ENCODE measurements around the gene RBM12. TPM values are rescaled to one million over a fixed set of nuclear protein-coding genes. Genes with fewer than 3 reads are reported as not detected.

RBM12 gene
- polyA plus RNA-seq, 1 donor (not counting 4 experiments of a cell fraction or from before 2014, with no cell fraction given) = 98.9 TPM

DNA sequence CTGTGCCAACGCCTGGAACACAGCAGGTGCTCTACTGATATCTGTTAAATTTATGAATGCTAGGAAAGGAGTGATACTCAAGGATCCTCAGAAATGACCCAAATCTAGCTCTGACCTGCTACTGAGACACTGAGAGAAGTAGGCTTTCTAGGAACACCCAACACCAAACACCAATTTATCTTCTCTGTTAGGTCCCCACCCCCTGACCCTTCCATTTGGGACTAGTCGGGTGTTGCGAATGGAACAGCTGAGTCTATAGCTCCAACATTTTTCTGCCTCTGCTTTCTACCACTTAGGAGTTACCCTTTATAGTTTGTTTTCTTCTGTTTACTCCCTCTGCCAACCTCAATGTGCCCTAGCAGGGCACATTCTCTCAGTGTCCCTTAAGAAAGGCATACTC is 24.0 kb downstream of the RBM12 start:
- H3K36me3 ChIP-seq (ENCODE audit: control insufficient read depth in 2 of 2, extremely low read depth in 1 of 2, insufficient read depth in 2 of 2, low read length in 2 of 2) = peaks cover 5 to 6% of the 10 kb centered on the region in 2 experiments
- H3K27ac ChIP-seq (ENCODE audit: control insufficient read depth, insufficient read depth, low read length) = no peak overlapping the region
- TF ChIP-seq EZH2 (IDR thresholded peaks at IDR 0.05; ENCODE audit: low read length) = no peak
- TF ChIP-seq, protein P1, sequence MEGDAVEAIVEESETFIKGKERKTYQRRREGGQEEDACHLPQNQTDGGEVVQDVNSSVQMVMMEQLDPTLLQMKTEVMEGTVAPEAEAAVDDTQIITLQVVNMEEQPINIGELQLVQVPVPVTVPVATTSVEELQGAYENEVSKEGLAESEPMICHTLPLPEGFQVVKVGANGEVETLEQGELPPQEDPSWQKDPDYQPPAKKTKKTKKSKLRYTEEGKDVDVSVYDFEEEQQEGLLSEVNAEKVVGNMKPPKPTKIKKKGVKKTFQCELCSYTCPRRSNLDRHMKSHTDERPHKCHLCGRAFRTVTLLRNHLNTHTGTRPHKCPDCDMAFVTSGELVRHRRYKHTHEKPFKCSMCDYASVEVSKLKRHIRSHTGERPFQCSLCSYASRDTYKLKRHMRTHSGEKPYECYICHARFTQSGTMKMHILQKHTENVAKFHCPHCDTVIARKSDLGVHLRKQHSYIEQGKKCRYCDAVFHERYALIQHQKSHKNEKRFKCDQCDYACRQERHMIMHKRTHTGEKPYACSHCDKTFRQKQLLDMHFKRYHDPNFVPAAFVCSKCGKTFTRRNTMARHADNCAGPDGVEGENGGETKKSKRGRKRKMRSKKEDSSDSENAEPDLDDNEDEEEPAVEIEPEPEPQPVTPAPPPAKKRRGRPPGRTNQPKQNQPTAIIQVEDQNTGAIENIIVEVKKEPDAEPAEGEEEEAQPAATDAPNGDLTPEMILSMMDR (optimal IDR thresholded peaks at IDR 0.05 in 1 of 3, IDR thresholded peaks at IDR 0.05 in 1 of 3, conservative IDR thresholded peaks at IDR 0.05 in 1 of 3; ENCODE audit: extremely low read depth in 1 of 3, insufficient read depth in 2 of 3, low read length in 3 of 3) = no peak
- peaks cover 5% of the 10 kb centered on the region for H3K9me1 ChIP-seq (ENCODE audit: control insufficient read depth, extremely low read depth, insufficient read depth, low read length)
- peaks cover 77% of the 10 kb centered on the region for H3K79me2 ChIP-seq (ENCODE audit: control insufficient read depth, insufficient read depth, low read length)
- H3K9ac ChIP-seq (ENCODE audit: control insufficient read depth, extremely low read depth, insufficient read depth, low read length) = no peak overlapping the region
- no peak overlapping the region for H2AFZ ChIP-seq (ENCODE audit: control insufficient read depth, low read length)
- no peaks in the 10 kb centered on the region for H3K27me3 ChIP-seq (ENCODE audit: control insufficient read depth, extremely low read depth, insufficient read depth, low read length)
- H3K4me2 ChIP-seq (ENCODE audit: control insufficient read depth, extremely low read depth, insufficient read depth, low read depth, low read length) = no peak overlapping the region
- H3K4me1 ChIP-seq (ENCODE audit: control insufficient read depth, extremely low read depth, insufficient read depth, low read length) = peaks cover 8% of the 10 kb centered on the region
- H3K4me3 ChIP-seq (ENCODE audit: control insufficient read depth in 2 of 3, extremely low read depth in 1 of 3, insufficient read depth in 2 of 3, low read depth in 1 of 3, low read length in 3 of 3) = no peak overlapping the region
- H3K9me3 ChIP-seq (ENCODE audit: control insufficient read depth, low read depth, low read length) = no peaks in the 10 kb centered on the region
- dilution Hi-C loops (cut with MboI; ENCODE audit: extremely low pct_ligation_motif_present, low sequenced_read_pairs) = no loop called here
- peaks cover 13% of the 10 kb centered on the region for H4K20me1 ChIP-seq (ENCODE audit: control insufficient read depth, extremely low read depth, insufficient read depth, low read length)
- DNase-seq (ENCODE audit: low read depth, low spot score) = no peak
- no peak for FAIRE-seq

DNA sequence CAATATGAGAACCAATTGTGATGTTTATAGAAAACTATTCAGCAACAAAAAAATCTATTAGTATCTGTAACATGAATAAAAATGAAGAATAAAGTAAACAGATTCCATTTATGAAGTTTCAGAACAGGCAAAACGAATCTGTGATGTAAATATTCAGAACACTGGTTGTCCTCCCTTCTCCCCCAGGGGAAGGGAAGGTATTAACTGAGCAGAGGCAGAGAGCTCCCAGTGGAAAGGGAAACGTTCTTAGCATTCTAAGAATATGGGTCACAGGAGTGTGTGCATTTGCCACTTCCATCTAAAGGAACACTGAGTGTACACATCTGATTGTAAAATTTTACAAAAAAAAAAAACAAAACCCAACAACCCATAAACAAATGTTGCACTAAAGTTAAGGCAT is 25.9 kb downstream of the RBM12 start:
- no peak overlapping the region for H2AFZ ChIP-seq (ENCODE audit: control insufficient read depth, low read length)
- H3K27ac ChIP-seq (ENCODE audit: control insufficient read depth, insufficient read depth, low read length) = no peak overlapping the region
- H3K36me3 ChIP-seq (ENCODE audit: control insufficient read depth in 2 of 2, extremely low read depth in 1 of 2, insufficient read depth in 2 of 2, low read length in 2 of 2) = peaks cover 0 to 6% of the 10 kb centered on the region in 2 experiments
- DNase-seq (ENCODE audit: low read depth, low spot score) = no peak
- FAIRE-seq = no peak
- no peaks in the 10 kb centered on the region for H3K9me1 ChIP-seq (ENCODE audit: control insufficient read depth, extremely low read depth, insufficient read depth, low read length)
- H3K4me1 ChIP-seq (ENCODE audit: control insufficient read depth, extremely low read depth, insufficient read depth, low read length) = no peaks in the 10 kb centered on the region
- no peaks in the 10 kb centered on the region for H3K9me3 ChIP-seq (ENCODE audit: control insufficient read depth, low read depth, low read length)
- no peak overlapping the region for H3K4me3 ChIP-seq (ENCODE audit: control insufficient read depth in 2 of 3, extremely low read depth in 1 of 3, insufficient read depth in 2 of 3, low read depth in 1 of 3, low read length in 3 of 3)
- dilution Hi-C loops (cut with MboI; ENCODE audit: extremely low pct_ligation_motif_present, low sequenced_read_pairs) = no loop called here
- peaks cover 62% of the 10 kb centered on the region for H3K79me2 ChIP-seq (ENCODE audit: control insufficient read depth, insufficient read depth, low read length)
- H3K9ac ChIP-seq (ENCODE audit: control insufficient read depth, extremely low read depth, insufficient read depth, low read length) = no peak overlapping the region
- no peak for TF ChIP-seq EZH2 (IDR thresholded peaks at IDR 0.05; ENCODE audit: low read length)
- TF ChIP-seq, protein P1 (optimal IDR thresholded peaks at IDR 0.05 in 1 of 3, IDR thresholded peaks at IDR 0.05 in 1 of 3, conservative IDR thresholded peaks at IDR 0.05 in 1 of 3; ENCODE audit: extremely low read depth in 1 of 3, insufficient read depth in 2 of 3, low read length in 3 of 3) = no peak
- peaks cover 9% of the 10 kb centered on the region for H4K20me1 ChIP-seq (ENCODE audit: control insufficient read depth, extremely low read depth, insufficient read depth, low read length)
- no peak overlapping the region for H3K4me2 ChIP-seq (ENCODE audit: control insufficient read depth, extremely low read depth, insufficient read depth, low read depth, low read length)
- no peaks in the 10 kb centered on the region for H3K27me3 ChIP-seq (ENCODE audit: control insufficient read depth, extremely low read depth, insufficient read depth, low read length)

Data from keratinocyte (primary cell).